ENCODE measurements around the gene SGSH. TPM values are rescaled to one million over a fixed set of nuclear protein-coding genes. Genes with fewer than 3 reads are reported as not detected.
"Not testable (repeated sequence)": the region's sequence is repeated elsewhere in the genome, so short reads cannot be mapped to it uniquely, and the experiment has no call there.

The SGSH gene
- total RNA-seq: 3.7 TPM

DNA sequence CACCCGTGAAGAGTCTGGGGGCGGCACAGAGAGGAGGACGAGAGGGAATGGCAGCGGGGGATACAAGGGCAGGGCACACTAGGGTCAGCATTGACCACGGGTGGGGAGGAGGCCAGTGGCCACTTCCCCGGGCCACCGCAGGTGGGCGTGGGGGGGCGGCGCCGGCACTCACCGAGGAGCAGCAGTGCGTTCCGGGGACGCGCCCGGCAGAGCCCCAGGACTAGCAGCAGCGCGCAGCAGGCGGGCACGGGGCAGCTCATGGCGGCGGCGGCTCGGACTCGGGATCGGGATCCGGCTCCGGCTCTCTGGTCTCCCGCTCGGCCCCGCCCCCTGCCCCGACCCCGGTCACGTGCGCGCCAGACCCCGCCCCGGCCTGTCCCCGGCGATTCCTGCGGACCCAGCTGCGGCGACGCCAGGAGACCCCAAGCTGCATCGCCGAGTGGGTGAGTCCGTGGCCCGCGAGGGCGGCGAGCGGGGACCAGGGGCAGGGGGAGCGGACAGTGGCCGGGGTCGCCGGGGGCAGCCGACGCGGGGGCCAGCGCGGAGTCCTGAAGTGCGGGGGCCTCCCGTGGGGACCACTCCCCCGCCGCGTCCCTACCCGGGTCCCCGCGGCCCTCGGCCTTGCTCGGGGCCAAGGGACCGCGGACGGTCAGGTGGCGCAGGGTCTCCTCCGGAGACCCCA is at the start of gene SGSH, which contains the start of gene SLC26A11:
Gene SGSH (minus strand): TSS at position 280 of the 682 bp plus-strand sequence. CDS start 20 bp downstream, at position 260.
Gene SLC26A11 (plus strand): TSS at position 374 of the 682 bp plus-strand sequence. CDS start 1,134 bp downstream, outside the sequence.
- FAIRE-seq (no peak), DNase-seq (ENCODE audit: low spot score in 2 of 2) (peak; percentile 96 to 97)

DNA sequence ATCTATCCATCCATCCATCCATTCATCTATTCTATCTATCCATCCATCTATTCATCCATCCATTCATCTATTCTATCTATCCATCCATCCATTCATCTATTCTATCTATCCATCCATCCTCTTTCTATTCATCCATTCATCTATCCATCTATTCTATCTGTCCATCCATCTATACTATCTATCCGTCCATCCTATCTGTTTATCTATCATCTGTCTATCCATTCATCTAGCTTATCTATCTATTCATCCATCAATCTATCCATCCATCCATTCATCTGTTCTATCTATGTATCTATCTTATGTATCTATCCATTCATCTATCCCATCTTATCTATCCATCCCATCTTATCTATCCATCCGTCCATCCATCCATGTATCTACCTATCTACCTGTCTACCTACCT is 49.3 kb upstream of the SGSH start:
- no peak for DNase-seq (ENCODE audit: low spot score in 2 of 2)
- no peak for FAIRE-seq

- no peak for FAIRE-seq
- DNase-seq (ENCODE audit: low spot score in 2 of 2): no peak
These were observed 48.3 kb upstream of the SGSH start for GRCh38 chr17:80268427-80268826.

DNA sequence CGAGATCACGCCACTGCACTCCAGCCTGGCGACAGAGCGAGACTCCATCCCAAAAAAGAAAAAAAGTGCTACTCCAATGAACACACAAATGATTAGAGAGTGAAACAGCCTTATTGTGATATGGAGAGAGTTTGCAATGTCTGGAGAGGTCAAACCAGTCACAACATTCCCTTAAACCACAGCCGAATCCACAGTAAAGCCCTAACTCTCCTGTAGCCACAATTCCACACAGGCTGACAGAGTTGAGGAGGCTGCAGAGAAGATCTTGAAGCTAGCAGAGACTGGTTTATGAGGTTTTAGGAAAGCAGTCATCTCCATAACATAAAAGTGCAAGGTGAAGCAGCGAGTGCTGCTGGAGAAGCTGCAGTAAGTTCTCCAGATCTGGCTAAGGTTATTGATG is 47.3 kb upstream of the SGSH start:
- FAIRE-seq (no peak), DNase-seq (ENCODE audit: low spot score in 2 of 2) (no peak)

DNA sequence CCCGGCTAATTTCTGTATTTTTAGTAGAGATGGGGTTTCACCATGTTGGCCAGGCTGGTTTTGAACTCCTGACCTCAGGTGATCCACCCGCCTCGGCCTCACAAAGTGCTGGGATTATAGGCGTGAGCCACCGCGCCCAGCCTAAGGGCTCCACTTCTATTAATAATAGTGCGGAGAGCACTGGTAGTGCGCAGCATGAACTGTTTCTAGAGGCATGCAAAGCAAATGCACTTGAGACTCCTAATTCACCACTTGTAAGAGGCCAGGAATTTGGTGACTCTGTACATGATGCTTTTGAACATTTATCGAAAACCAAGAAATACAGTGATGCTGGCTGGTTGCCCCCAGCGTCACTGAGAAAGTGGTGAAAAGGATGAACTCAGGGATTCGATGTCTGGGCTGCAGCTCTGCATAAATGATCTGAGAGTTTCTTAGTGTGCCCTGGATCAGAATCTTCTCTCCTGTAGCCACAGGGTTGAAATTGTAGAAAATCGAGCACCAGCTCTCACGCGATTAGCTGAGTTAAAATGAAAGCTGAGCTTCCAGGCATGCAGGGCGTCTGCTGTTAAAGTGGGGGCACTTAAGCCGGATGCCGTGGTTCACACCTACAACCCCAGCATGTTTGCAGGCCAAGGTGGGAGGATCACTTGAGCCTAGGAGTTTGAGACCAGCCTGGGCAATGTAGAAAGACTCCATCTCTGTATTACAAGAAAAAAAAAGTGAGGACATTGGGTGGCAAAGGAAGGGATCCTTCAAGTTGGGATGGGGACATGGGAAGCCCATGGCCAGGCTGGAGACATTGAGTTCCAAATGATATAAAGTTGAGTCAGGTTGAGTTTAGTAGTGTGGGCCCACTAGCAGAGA is 45.3 kb upstream of the SGSH start:
- FAIRE-seq (no peak), DNase-seq (ENCODE audit: low spot score in 2 of 2) (no peak)

GRCh38 chr17:80264205-80265075 is 44.3 kb upstream of the SGSH start:
- FAIRE-seq (no peak), DNase-seq (ENCODE audit: low spot score in 2 of 2) (no peak)

- DNase-seq (ENCODE audit: low spot score in 2 of 2) (peak in 1 of 2 donors; percentile 47), FAIRE-seq (no peak)
These were observed 43.4 kb upstream of the SGSH start for GRCh38 chr17:80263253-80264204.

DNA sequence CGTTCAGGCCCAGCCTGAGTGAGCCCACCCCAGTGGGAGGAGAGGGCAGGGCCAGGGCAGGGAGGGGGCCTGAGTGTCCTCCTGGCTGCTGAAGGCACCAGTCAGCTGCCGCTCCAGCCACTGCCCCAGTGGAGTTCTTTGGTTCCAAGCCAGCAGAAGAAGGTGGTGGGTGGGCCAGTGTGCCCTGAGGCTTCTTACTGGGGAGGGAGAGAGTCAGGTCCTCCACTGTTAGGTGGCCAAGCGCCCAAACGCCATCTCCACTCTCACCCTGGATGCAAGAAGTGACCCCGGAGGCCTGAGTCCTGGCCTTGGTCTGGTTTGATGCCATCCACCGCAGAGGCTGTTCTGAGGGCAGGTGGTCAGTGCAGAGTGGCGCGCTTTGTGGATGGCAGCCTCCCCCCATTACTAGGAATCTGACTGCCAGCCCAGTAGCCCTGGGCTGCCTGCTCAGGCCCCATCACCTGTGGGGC is 42.7 kb upstream of the SGSH start:
- FAIRE-seq: no peak
- no peak for DNase-seq (ENCODE audit: low spot score in 2 of 2)

DNA sequence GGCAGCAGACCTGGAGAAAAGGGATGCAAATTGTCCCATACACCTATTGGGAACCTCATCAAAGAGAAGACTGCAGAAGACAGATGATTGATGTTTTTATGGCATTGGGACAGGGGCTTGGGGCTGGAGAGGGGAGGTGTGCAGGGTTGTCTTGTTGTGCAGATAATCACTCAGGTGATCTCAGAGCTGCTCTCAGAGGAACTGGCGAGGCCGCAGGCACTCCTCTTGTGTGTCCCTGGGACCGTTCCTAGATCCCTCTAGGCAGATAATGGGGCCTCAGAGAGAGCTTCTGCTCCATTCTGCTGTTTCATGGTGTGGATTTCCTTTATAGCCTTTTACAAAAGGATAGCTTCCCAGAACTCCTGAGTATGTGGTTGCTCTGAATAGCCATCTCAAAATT is 42.2 kb upstream of the SGSH start:
- no peak for FAIRE-seq
- no peak for DNase-seq (ENCODE audit: low spot score in 2 of 2)

- FAIRE-seq: no peak
These were observed 41.8 kb upstream of the SGSH start for GRCh38 chr17:80261895-80262279.

GRCh38 chr17:80261159-80261894 is 41.2 kb upstream of the SGSH start:
- FAIRE-seq: no peak
- DNase-seq (ENCODE audit: low spot score in 2 of 2): peak in 1 of 2 donors; percentile 66

More at GRCh38 chr17:80261895-80262279, 41.8 kb upstream of the SGSH start:
- DNase-seq (ENCODE audit: low spot score in 2 of 2): no peak

GRCh38 chr17:80260791-80261158 is 40.6 kb upstream of the SGSH start, which contains the start of gene RNF213:
Gene RNF213, plus strand, starts transcription at chr17:80260852. Its CDS starts 2,830 bp downstream, at chr17:80263682.
- no peak for FAIRE-seq
- DNase-seq (ENCODE audit: low spot score in 2 of 2): peak; percentile 87

- DNase-seq (ENCODE audit: low spot score in 2 of 2) (peak; percentile 94 to 97), FAIRE-seq (no peak)
These were observed 40.0 kb upstream of the SGSH start for GRCh38 chr17:80260069-80260535.

DNA sequence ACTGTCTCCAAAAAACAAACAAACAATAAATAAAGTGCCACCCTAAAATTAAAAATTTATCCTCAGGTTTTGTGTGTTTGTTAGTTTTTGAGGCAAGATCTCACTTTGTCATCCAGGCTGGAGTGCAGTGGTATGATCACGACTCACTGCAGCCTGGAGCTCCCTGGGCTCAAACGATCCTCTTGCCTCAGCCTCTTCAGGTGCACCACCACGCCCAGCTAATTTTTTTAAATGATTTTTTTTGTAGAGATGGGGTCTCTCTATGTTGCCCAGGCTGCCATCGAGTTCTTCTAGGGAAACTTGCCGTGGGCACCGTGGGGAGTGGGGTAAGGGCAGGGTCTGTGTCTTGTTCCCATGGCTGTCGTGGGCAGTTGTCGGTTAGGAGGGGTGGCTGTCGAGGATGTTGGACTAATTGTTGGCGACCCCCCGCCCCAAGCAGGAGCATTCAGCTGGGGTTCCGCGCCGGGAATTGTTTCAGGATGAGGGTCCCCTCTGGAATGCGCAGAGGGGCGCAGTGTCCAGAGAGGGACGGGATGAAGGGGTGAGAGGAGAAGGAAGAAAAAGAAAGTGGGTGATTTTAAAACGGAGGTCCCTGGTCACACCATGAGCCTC is 39.4 kb upstream of the SGSH start:
- no peak for DNase-seq (ENCODE audit: low spot score in 2 of 2)
- FAIRE-seq: no peak

GRCh38 chr17:80258296-80258695 is 38.2 kb upstream of the SGSH start:
- FAIRE-seq: not testable (repeated sequence)

DNA sequence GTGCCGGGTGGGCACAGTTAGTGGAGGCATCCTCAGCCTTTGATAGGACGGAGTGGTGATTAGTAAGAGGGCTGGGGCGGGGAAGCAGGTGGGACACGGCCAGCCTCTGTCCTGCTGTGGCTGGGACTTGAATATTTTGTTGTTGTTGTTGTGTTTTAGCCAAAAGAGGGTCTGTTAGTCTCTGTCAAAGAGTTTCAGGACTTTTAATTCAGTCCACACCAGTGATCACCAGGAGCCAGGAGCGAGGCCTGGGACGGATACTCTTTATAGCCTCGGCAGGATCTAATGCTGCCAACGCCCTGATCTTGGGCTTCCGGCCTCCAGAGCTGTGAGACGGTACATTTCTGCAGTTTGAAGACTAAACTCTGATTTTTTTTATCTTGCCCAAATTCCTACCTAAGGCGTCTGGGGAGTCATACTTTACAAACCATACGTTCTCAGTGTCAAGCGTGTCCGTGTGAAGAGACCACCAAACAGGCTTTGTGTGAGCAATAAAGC is 37.6 kb upstream of the SGSH start:
- no peak for FAIRE-seq
- DNase-seq (ENCODE audit: low spot score in 2 of 2): no peak

More at GRCh38 chr17:80258296-80258695, 38.2 kb upstream of the SGSH start:
- DNase-seq (ENCODE audit: low spot score in 2 of 2): not testable (repeated sequence)

- DNase-seq (ENCODE audit: low spot score in 2 of 2) (no peak), FAIRE-seq (no peak)
These were observed 35.9 kb upstream of the SGSH start for GRCh38 chr17:80256034-80256350.
